AG04449 (cell line): Measurements from ENCODE around the gene USP4.
"Not testable (repeated sequence)": the region's sequence is repeated elsewhere in the genome, so short reads cannot be mapped to it uniquely, and the experiment has no call there.

ENCODE experiments used
- CTCF ChIA-PET: fragments of 350-600 bp; formaldehyde crosslinking; extraction: SDS; loops from one replicate; lab custom pipeline; 2021; ENCODE audit warnings: antibody characterized with exemption; lab: Yijun Ruan, JAX
- POLR2A ChIA-PET: fragments of 400-600, 350-600 bp; formaldehyde crosslinking; extraction: SDS; loops from one replicate; lab custom pipeline; 2020; ENCODE audit warnings: antibody characterized with exemption, inconsistent platforms; lab: Yijun Ruan, JAX
- DNase-seq: peaks from one replicate; pipeline ENCODE4 v3.0.0-alpha.2; 2010; ENCODE audit warnings: low read depth, low spot score
- H3K4me3 ChIP-seq: 2 replicates; pipeline ENCODE4 v1.5.1; 2011; ENCODE audit warnings: low read depth, mild to moderate bottlenecking, control low read depth, low read length
- TF ChIP-seq, protein P1 (sequence below): IDR thresholded peaks from one replicate; pipeline ENCODE4 v1.5.1; 2011; ENCODE audit warnings: mild to moderate bottlenecking, moderate library complexity, low read length, control low read depth, inconsistent platforms; ENCODE audit not compliant: insufficient read depth; ENCODE audit errors: missing control alignments

USP4 gene

DNA sequence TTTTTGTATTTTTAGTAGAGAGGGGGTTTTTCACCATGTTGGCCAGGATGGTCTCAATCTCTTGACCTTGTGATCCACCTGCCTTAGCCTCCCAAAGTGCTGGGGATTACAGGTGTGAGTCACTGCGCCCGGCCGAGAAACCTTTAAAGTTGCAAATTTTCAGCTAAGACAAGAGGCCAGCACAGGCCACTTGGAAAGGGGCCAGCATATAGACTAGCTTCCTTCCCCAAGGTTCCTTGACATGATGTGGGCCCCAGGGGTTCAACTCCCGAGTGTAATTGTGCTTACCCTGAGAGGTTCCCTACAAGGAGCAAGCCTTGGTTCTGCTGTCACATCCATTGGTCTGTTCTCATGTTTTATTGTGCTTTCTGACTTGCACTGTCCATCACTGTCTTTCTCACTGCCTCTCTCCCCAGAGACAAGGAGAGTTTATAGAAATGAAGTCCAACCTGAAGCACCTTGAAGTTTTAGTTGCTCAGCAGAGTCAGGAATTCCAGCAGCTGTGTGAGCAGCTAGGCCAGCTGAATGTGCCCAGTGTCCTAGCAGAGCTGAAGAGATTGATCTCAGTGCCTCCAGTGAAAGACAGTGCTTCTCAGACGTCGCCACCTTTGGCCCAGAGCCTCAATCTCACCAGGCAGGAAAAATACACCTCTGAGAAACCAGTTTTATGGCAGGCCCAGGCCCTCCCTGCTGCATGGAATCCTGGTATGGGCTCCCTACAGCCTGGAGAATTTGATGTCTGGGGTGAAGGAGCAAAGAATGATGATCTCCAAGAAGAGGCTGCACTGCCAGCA lies 83.9 kb downstream of the USP4 start:
- no peak for DNase-seq
- H3K4me3 ChIP-seq, result no peak overlapping the region
- CTCF ChIA-PET, result interaction anchor here (1.2 kb wide), 1 partner anchor 85 kb away, joined by 3 read pairs; the partner anchor contains the start of gene KLHDC8B
- POLR2A ChIA-PET, result no interaction called here
- TF ChIP-seq, protein P1, sequence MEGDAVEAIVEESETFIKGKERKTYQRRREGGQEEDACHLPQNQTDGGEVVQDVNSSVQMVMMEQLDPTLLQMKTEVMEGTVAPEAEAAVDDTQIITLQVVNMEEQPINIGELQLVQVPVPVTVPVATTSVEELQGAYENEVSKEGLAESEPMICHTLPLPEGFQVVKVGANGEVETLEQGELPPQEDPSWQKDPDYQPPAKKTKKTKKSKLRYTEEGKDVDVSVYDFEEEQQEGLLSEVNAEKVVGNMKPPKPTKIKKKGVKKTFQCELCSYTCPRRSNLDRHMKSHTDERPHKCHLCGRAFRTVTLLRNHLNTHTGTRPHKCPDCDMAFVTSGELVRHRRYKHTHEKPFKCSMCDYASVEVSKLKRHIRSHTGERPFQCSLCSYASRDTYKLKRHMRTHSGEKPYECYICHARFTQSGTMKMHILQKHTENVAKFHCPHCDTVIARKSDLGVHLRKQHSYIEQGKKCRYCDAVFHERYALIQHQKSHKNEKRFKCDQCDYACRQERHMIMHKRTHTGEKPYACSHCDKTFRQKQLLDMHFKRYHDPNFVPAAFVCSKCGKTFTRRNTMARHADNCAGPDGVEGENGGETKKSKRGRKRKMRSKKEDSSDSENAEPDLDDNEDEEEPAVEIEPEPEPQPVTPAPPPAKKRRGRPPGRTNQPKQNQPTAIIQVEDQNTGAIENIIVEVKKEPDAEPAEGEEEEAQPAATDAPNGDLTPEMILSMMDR, result no peak

DNA sequence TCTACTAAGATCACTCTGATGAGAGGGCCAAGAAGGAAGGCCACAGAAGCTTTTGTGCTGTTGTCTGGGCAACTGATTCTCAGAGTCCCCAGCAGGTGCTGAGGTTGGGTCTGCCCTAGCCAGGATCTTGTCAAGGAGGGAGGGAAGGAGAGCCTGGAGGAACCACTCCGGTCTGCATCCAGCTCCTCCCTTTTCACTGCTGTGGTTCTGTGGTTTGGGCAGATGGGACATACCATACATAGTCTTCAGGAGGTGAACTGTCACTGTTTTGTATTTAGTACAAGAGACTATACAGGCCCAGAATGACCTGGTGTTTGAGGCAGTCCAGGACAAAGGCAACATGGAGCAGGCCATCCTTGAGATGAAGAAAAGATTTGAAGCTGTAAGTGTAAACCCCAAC lies 84.7 kb downstream of the USP4 start:
- DNase-seq, result no peak
- H3K4me3 ChIP-seq, result no peak overlapping the region
- TF ChIP-seq, protein P1, result no peak
- ChIA-PET POLR2A (no interaction called here), CTCF (interaction anchor here (0.5 to 1.2 kb wide), 2 partner anchors 84 to 1061 kb away, joined by 3 read pairs; partner anchors contain the start of gene KLHDC8B)

DNA sequence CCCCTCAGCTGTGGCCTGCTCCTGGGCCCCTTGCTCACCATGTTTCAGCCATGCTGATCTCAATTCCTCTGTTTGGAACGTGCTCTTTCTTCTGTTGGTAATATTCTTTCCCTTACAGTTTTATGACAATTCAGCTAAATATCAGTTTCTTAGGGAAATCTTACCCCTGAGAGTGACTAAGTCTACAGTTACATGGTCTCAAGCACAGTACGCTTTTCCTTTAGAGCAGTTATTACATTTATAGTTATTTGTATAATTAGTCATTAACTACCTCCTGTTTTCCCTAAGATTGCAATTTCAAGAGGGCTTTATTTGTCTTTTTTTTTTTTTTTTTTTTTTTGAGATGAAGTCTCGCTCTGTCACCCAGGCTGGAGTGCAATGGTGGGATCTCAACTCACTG lies 86.3 kb downstream of the USP4 start:
- POLR2A ChIA-PET, result no interaction called here
- no peak for DNase-seq
- TF ChIP-seq, protein P1, result no peak
- CTCF ChIA-PET, result no interaction called here
- no peak overlapping the region for H3K4me3 ChIP-seq

DNA sequence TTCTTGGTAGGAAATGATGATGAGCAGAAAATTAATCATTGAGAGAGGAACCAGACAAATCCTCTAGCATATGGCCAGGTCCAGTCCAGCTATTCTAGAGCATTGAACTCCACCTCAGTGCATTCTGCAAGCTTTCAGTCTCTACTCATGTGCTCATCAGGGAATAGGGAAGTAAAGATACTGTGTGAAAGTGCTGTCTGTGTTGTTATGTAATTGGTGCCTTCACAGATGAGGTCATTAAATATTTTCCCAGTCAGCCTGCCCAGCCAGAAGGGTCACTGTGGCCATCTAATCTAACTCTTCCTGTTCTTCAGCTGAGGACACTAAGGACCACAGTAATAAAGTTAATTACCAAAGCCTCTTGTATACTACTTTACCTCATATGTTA lies 91.0 kb downstream of the USP4 start:
- TF ChIP-seq, protein P1, result no peak
- ChIA-PET POLR2A (no interaction called here), CTCF (no interaction called here)
- H3K4me3 ChIP-seq, result no peak overlapping the region
- no peak for DNase-seq

DNA sequence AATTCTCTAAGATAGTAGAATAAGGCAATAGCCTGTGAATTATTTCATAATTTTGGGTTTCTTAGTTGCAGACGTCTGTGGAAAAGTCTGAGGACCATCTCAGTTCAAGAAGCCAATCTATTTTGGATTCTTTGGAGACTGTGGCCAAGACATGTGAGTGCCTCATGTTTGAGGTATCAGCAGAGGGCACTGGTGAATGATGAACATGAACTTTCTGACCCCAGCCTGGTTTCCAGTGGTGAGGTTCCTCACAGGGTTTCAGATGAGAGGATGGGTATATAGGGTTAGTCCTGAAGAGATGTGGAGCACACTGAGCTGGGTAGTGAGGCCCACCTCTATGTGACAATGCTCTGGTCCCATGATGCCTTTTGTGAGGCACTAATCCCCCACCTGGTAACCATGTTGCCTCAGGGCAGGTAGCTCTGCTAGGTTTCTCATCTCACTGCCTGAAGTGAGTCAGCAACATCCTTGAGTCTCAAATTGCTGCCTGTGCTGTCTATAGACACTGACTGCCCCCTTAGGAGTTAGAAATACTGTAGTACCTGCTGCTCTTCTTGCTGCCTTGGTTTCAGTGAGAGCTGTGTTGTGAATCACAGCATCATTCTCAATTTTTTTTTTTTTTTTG lies 95.2 kb downstream of the USP4 start:
- CTCF ChIA-PET, result no interaction called here
- no peak overlapping the region for H3K4me3 ChIP-seq
- TF ChIP-seq, protein P1, result no peak
- DNase-seq, result no peak
- POLR2A ChIA-PET, result no interaction called here

DNA sequence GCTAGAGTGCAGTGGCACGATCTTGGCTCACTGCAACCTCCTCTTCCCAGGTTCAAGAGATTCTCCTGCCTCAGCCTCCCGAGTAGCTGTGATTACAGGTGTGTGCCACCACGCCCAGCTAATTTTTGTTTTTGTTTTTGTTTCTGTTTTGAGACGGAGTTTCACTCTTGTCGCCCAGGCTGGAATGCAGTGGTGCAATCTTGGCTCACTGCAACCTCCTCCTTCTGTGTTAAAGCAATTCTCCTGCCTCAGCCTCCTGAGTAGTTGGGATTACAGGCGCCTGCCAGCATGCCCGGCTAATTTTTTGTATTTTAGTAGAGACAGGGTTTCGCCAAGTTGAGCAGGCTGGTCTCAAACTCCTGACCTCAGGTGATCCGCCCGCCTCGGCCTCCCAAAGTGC lies 99.8 kb downstream of the USP4 start:
- H3K4me3 ChIP-seq, POLR2A ChIA-PET, CTCF ChIA-PET, DNase-seq: not testable (repeated sequence)
